H9 (cell line): ENCODE data around the gene DPPA2. TPM values are rescaled to one million over a fixed set of nuclear protein-coding genes. Genes with fewer than 3 reads are reported as not detected.

Experiments used
- DNase-seq: peaks from one replicate; pipeline ENCODE4 v3.0.0-alpha.2; 2017
- H2AFZ ChIP-seq: one replicate; pipeline ENCODE4 v1.6.1; 2013; ENCODE audit warnings: mild to moderate bottlenecking, low read length, control low read depth, moderate library complexity
- H2AK5ac ChIP-seq: 2 replicates; pipeline ENCODE4 v1.6.1; 2013; ENCODE audit warnings: low read length, control low read depth, mixed read lengths; ENCODE audit not compliant: insufficient read length
- H2BK120ac ChIP-seq: one replicate; pipeline ENCODE4 v1.6.1; 2013; ENCODE audit warnings: low read depth, mild to moderate bottlenecking, low read length, control low read depth, inconsistent platforms; ENCODE audit not compliant: poor library complexity, severe bottlenecking
- H2BK12ac ChIP-seq: 2 replicates; pipeline ENCODE4 v1.6.1; 2013; ENCODE audit warnings: low read length, control low read depth, mixed read lengths, low read depth; ENCODE audit not compliant: insufficient read length
- H2BK15ac ChIP-seq: 2 replicates; pipeline ENCODE4 v1.6.1; 2013; ENCODE audit warnings: low read depth, low read length, control low read depth
- H2BK20ac ChIP-seq: one replicate; pipeline ENCODE4 v1.6.1; 2013; ENCODE audit warnings: low read depth, mild to moderate bottlenecking, low read length, control low read depth, inconsistent platforms; ENCODE audit not compliant: poor library complexity, severe bottlenecking
- H2BK5ac ChIP-seq: 2 replicates; pipeline ENCODE4 v1.6.1; 2013; ENCODE audit warnings: low read length, control low read depth, mixed read lengths; ENCODE audit not compliant: insufficient read length
- H3K14ac ChIP-seq: 2 replicates; pipeline ENCODE4 v1.6.1; 2013; ENCODE audit warnings: low read length, control low read depth; ENCODE audit not compliant: insufficient read depth
- H3K18ac ChIP-seq: 2 replicates; pipeline ENCODE4 v1.6.1; 2013; ENCODE audit warnings: low read depth, mild to moderate bottlenecking, mixed read lengths, low read length, control low read depth; ENCODE audit not compliant: insufficient read length
- H3K23ac ChIP-seq: 2 replicates; pipeline ENCODE4 v1.6.1; 2013; ENCODE audit warnings: low read length, control low read depth, mixed read lengths, low read depth; ENCODE audit not compliant: insufficient read length
- H3K23me2 ChIP-seq: 2 replicates; pipeline ENCODE4 v1.6.1; 2013; ENCODE audit warnings: low read depth, mild to moderate bottlenecking, mixed read lengths, low read length, control low read depth; ENCODE audit not compliant: insufficient read length, poor library complexity, severe bottlenecking
- H3K27ac ChIP-seq: 2 replicates; pipeline ENCODE4 v1.5.1; 2013; ENCODE audit warnings: low read length, control low read depth, mixed read lengths, low read depth; ENCODE audit not compliant: insufficient read length
- H3K27me3 ChIP-seq: 2 replicates; pipeline ENCODE4 v1.6.1; 2013; ENCODE audit warnings: low read length, control low read depth, inconsistent platforms; ENCODE audit not compliant: insufficient read depth
- H3K4ac ChIP-seq: 2 replicates; pipeline ENCODE4 v1.6.1; 2013; ENCODE audit warnings: low read depth, mild to moderate bottlenecking, control low read depth, inconsistent platforms, low read length, moderate library complexity
- H3K4me1 ChIP-seq: 2 replicates; pipeline ENCODE4 v1.6.1; 2013; ENCODE audit warnings: low read length, control low read depth, inconsistent platforms; ENCODE audit not compliant: insufficient read depth
- H3K4me2 ChIP-seq: 2 replicates; pipeline ENCODE4 v1.6.1; 2013; ENCODE audit warnings: low read length, control low read depth, mixed read lengths; ENCODE audit not compliant: insufficient read length, insufficient read depth
- H3K56ac ChIP-seq: 2 replicates; pipeline ENCODE4 v1.6.1; 2013; ENCODE audit warnings: low read depth, mild to moderate bottlenecking, mixed read lengths, low read length, control low read depth; ENCODE audit not compliant: insufficient read length
- H3K79me1 ChIP-seq: 2 replicates; pipeline ENCODE4 v1.6.1; 2013; ENCODE audit warnings: low read depth, mild to moderate bottlenecking, moderate library complexity, low read length, control low read depth, inconsistent platforms; ENCODE audit not compliant: insufficient read depth, poor library complexity, severe bottlenecking
- H3K79me2 ChIP-seq: 2 replicates; pipeline ENCODE4 v1.6.1; 2013; ENCODE audit warnings: low read length, control low read depth, inconsistent platforms; ENCODE audit not compliant: insufficient read depth
- H3K9ac ChIP-seq: 2 replicates; pipeline ENCODE4 v1.6.1; 2013; ENCODE audit warnings: low read length, control low read depth, mixed read lengths; ENCODE audit not compliant: insufficient read length; ENCODE audit errors: extremely low read depth
- H3K9me3 ChIP-seq: one replicate; pipeline ENCODE4 v1.6.1; 2013; ENCODE audit warnings: low read depth, low read length, inconsistent platforms; ENCODE audit not compliant: control insufficient read depth
- H3T11ph ChIP-seq: one replicate; pipeline ENCODE4 v1.6.1; 2013; ENCODE audit warnings: mild to moderate bottlenecking, low read length, control low read depth, inconsistent platforms
- H4K20me1 ChIP-seq: one replicate; pipeline ENCODE4 v1.6.1; 2013; ENCODE audit not compliant: control insufficient read depth, insufficient read length, insufficient read depth
- H4K5ac ChIP-seq: 2 replicates; pipeline ENCODE4 v1.6.1; 2013; ENCODE audit warnings: low read depth, mild to moderate bottlenecking, mixed read lengths, low read length, control low read depth; ENCODE audit not compliant: insufficient read length
- H4K8ac ChIP-seq: replicated peaks from 2 replicates; pipeline ENCODE4 v1.6.1; 2013; ENCODE audit warnings: low read length, control low read depth, mixed read lengths, low read depth; ENCODE audit not compliant: insufficient read length
- H4K91ac ChIP-seq: 2 replicates; pipeline ENCODE4 v1.6.1; 2013; ENCODE audit warnings: low read depth, mild to moderate bottlenecking, moderate library complexity, mixed read lengths, low read length, control low read depth; ENCODE audit not compliant: insufficient read length
- H3K27ac Mint-ChIP-seq, 3 experiments: 2 replicates in 2 of 3; 3 replicates in 1 of 3; pipeline ENCODE4 v1.8.0; 2020 to 2021; ENCODE audit warnings: mixed read lengths in 3 of 3, mild to moderate bottlenecking in 1 of 3, moderate library complexity in 1 of 3
- H3K27me3 Mint-ChIP-seq: 2 replicates; pipeline ENCODE4 v1.8.0; 2021; ENCODE audit warnings: low read depth, mild to moderate bottlenecking, moderate library complexity, mixed read lengths
- H3K36me3 Mint-ChIP-seq, 3 experiments: 2 replicates in 2 of 3; 3 replicates in 1 of 3; pipeline ENCODE4 v1.8.0; 2020 to 2021; ENCODE audit warnings: low read depth in 3 of 3, mixed read lengths in 3 of 3; ENCODE audit not compliant: insufficient read depth in 1 of 3
- H3K4me1 Mint-ChIP-seq, 2 experiments: 2 replicates each; pipeline ENCODE4 v1.8.0; 2020; ENCODE audit warnings: mixed read lengths in 2 of 2
- H3K4me3 Mint-ChIP-seq, 2 experiments: 2 replicates in 1 of 2; 3 replicates in 1 of 2; pipeline ENCODE4 v1.8.0; 2020 to 2021; ENCODE audit warnings: mild to moderate bottlenecking in 2 of 2, mixed read lengths in 2 of 2, moderate library complexity in 1 of 2
- H3K9me3 Mint-ChIP-seq, 2 experiments: 2 replicates in 1 of 2; 3 replicates in 1 of 2; pipeline ENCODE4 v1.8.0; 2020; ENCODE audit warnings: mild to moderate bottlenecking in 2 of 2, mixed read lengths in 2 of 2, moderate library complexity in 1 of 2
- WGBS: extraction: QIAGEN DNeasy Blood & Tissue Kit; methylation state at CpG from one replicate; pipeline ENCODE4 v1.1.7; 2013; ENCODE audit warnings: missing lambda C conversion rate, low lambda C conversion rate, mixed read lengths; ENCODE audit not compliant: insufficient read length; ENCODE audit errors: extremely low coverage; 5-methylcytosine and 5-hydroxymethylcytosine counted together
- total RNA-seq: library from RNA; stranded (reverse); gene quantifications from 2 replicates; pipeline ENCODE4 v1.2.1, GENCODE V29; 2021
- TF ChIP-seq, protein P1 (sequence below): fragments of 200-600 bp; sonication (generic); conservative IDR thresholded peaks from 3 replicates; pipeline ENCODE4 v1.8.0; 2021; ENCODE audit warnings: antibody characterized with exemption, mild to moderate bottlenecking

DPPA2 gene
- total RNA-seq, 1 experiment from 2014 or later: 3.2 TPM

DNA sequence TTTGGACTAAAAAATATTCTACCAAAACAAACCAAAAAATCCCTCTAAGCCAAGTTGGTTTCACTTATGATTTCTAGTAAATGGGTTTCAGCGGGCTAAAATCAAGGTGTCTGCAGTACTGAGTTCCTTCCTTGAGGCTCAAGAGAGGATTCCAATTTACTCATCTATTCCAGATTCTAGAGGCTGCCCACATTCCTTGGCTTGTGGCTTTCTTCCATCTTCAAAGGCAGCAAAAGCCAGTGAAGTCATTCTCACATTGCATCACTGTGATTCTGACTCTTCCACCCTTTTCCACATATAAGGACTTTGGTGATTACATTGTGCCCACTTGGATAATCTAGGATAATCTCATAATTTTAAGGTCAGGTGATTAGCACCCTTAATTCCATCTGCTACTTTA, 48.1 kb downstream of the DPPA2 start:
- no peak overlapping the region for H4K91ac ChIP-seq
- H3K23ac ChIP-seq: no peak overlapping the region
- no peak overlapping the region for H4K5ac ChIP-seq
- no peak overlapping the region for H3K18ac ChIP-seq
- Mint-ChIP-seq H3K9me3 (peaks cover 0 to 4% of the 10 kb centered on the region in 2 experiments; a peak in 2 of 5 replicates), H3K36me3 (no peaks in the 10 kb centered on the region), H3K4me1 (no peaks in the 10 kb centered on the region), H3K27me3 (no peaks in the 10 kb centered on the region), H3K4me3 (no peak overlapping the region), H3K27ac (no peak overlapping the region)
- H3K56ac ChIP-seq: no peak overlapping the region
- H3K9ac ChIP-seq: no peak overlapping the region
- TF ChIP-seq, protein P1, sequence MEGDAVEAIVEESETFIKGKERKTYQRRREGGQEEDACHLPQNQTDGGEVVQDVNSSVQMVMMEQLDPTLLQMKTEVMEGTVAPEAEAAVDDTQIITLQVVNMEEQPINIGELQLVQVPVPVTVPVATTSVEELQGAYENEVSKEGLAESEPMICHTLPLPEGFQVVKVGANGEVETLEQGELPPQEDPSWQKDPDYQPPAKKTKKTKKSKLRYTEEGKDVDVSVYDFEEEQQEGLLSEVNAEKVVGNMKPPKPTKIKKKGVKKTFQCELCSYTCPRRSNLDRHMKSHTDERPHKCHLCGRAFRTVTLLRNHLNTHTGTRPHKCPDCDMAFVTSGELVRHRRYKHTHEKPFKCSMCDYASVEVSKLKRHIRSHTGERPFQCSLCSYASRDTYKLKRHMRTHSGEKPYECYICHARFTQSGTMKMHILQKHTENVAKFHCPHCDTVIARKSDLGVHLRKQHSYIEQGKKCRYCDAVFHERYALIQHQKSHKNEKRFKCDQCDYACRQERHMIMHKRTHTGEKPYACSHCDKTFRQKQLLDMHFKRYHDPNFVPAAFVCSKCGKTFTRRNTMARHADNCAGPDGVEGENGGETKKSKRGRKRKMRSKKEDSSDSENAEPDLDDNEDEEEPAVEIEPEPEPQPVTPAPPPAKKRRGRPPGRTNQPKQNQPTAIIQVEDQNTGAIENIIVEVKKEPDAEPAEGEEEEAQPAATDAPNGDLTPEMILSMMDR: no peak
- H2AK5ac ChIP-seq: no peak overlapping the region
- DNase-seq: no peak
- H3K79me2 ChIP-seq: no peaks in the 10 kb centered on the region
- no peak overlapping the region for H2BK5ac ChIP-seq
- no peaks in the 10 kb centered on the region for H3K79me1 ChIP-seq
- H3K9me3 ChIP-seq: no peaks in the 10 kb centered on the region
- no peak overlapping the region for H3K4me2 ChIP-seq
- no peak overlapping the region for H2BK15ac ChIP-seq
- H2BK20ac ChIP-seq: no peak overlapping the region
- no peak overlapping the region for H4K8ac ChIP-seq
- no peak overlapping the region for H3T11ph ChIP-seq
- no peak overlapping the region for H2BK12ac ChIP-seq
- no CpG with 5 or more reads among the region's 1 CpG for WGBS
- no peak overlapping the region for H2AFZ ChIP-seq
- no peak overlapping the region for H3K27ac ChIP-seq
- no peak overlapping the region for H2BK120ac ChIP-seq
- no peaks in the 10 kb centered on the region for H3K23me2 ChIP-seq
- H4K20me1 ChIP-seq: no peaks in the 10 kb centered on the region
- no peak overlapping the region for H3K4ac ChIP-seq
- no peaks in the 10 kb centered on the region for H3K27me3 ChIP-seq
- no peaks in the 10 kb centered on the region for H3K4me1 ChIP-seq
- H3K14ac ChIP-seq: no peak overlapping the region
